Measurements from ENCODE around the gene SEPSECS. TPM values are rescaled to one million over a fixed set of nuclear protein-coding genes. Genes with fewer than 3 reads are reported as not detected.

The SEPSECS gene
- total and polyA plus RNA-seq, 2 of the 13 experiments (the other 11 are each of a cell fraction or from before 2014, with no cell fraction given), result 9.4 to 14.3 TPM

DNA sequence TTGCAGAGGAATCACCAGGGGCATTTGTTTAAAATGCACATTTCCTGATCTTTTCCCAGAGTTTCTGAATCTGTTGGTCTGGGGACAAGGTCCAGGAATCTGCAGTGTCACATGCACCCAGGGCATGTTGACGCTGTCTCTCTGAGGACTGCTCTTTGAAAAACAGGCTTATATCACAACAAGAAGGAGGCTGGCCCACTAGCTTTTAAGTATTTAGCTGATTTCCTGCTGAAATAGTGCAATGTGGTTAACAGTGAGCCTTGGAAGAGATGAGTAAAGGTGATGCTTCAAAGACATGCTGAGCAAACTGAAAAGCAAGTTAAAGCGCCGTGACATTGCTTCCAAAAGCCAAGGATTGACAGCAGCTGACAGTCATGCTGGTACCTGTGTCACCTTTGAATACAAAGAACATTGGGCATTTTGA lies 18.6 kb upstream of the SEPSECS start (continued):
- TF ChIP-seq, protein P1, sequence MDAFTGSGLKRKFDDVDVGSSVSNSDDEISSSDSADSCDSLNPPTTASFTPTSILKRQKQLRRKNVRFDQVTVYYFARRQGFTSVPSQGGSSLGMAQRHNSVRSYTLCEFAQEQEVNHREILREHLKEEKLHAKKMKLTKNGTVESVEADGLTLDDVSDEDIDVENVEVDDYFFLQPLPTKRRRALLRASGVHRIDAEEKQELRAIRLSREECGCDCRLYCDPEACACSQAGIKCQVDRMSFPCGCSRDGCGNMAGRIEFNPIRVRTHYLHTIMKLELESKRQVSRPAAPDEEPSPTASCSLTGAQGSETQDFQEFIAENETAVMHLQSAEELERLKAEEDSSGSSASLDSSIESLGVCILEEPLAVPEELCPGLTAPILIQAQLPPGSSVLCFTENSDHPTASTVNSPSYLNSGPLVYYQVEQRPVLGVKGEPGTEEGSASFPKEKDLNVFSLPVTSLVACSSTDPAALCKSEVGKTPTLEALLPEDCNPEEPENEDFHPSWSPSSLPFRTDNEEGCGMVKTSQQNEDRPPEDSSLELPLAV (CRISPR knock-in tag; conservative IDR thresholded peaks at IDR 0.05; ENCODE audit: low read depth), result no peak
- TF ChIP-seq CENPT (CRISPR knock-in tag; IDR thresholded peaks at IDR 0.05; ENCODE audit: low read depth) (no peak), ZFYVE20 (CRISPR knock-in tag; IDR thresholded peaks at IDR 0.05; ENCODE audit: borderline replicate concordance, low read depth) (no peak), THYN1 (CRISPR knock-in tag; IDR thresholded peaks at IDR 0.05; ENCODE audit: borderline replicate concordance, low read depth) (no peak), TCF7L2 (IDR thresholded peaks at IDR 0.05; ENCODE audit: low read depth, low read length) (no peak), KDM5A (IDR thresholded peaks at IDR 0.05; ENCODE audit: borderline replicate concordance, low read length) (no peak), ZNF557 (CRISPR knock-in tag; IDR thresholded peaks at IDR 0.05) (no peak), ZNF331 (CRISPR knock-in tag; IDR thresholded peaks at IDR 0.05) (peak; percentile 57; the same call in 1 of the 2 replicates), TBP (CRISPR knock-in tag; IDR thresholded peaks at IDR 0.05) (no peak), ETV6 (CRISPR knock-in tag; conservative IDR thresholded peaks at IDR 0.05) (no peak), FOXC1 (CRISPR knock-in tag; IDR thresholded peaks at IDR 0.05; ENCODE audit: borderline replicate concordance) (no peak), ISX (CRISPR knock-in tag; conservative IDR thresholded peaks at IDR 0.05) (no peak), DNMT3B (CRISPR knock-in tag; conservative IDR thresholded peaks at IDR 0.05) (no peak), HOXA3 (CRISPR knock-in tag; IDR thresholded peaks at IDR 0.05) (peak; percentile 30; the same call in 1 of the 2 replicates), NAIF1 (CRISPR knock-in tag; IDR thresholded peaks at IDR 0.05; ENCODE audit: borderline replicate concordance) (no peak), ZC3H13 (CRISPR knock-in tag; IDR thresholded peaks at IDR 0.05) (no peak), NFRKB (IDR thresholded peaks at IDR 0.05) (no peak), SRSF9 (IDR thresholded peaks at IDR 0.05; ENCODE audit: borderline replicate concordance, insufficient read depth, low read depth, low read length, poor library complexity, severe bottlenecking) (no peak), TAF1 (CRISPR knock-in tag; IDR thresholded peaks at IDR 0.05) (no peak)
- TF ChIP-seq, protein P2, sequence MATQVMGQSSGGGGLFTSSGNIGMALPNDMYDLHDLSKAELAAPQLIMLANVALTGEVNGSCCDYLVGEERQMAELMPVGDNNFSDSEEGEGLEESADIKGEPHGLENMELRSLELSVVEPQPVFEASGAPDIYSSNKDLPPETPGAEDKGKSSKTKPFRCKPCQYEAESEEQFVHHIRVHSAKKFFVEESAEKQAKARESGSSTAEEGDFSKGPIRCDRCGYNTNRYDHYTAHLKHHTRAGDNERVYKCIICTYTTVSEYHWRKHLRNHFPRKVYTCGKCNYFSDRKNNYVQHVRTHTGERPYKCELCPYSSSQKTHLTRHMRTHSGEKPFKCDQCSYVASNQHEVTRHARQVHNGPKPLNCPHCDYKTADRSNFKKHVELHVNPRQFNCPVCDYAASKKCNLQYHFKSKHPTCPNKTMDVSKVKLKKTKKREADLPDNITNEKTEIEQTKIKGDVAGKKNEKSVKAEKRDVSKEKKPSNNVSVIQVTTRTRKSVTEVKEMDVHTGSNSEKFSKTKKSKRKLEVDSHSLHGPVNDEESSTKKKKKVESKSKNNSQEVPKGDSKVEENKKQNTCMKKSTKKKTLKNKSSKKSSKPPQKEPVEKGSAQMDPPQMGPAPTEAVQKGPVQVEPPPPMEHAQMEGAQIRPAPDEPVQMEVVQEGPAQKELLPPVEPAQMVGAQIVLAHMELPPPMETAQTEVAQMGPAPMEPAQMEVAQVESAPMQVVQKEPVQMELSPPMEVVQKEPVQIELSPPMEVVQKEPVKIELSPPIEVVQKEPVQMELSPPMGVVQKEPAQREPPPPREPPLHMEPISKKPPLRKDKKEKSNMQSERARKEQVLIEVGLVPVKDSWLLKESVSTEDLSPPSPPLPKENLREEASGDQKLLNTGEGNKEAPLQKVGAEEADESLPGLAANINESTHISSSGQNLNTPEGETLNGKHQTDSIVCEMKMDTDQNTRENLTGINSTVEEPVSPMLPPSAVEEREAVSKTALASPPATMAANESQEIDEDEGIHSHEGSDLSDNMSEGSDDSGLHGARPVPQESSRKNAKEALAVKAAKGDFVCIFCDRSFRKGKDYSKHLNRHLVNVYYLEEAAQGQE (IDR thresholded peaks at IDR 0.05; ENCODE audit: borderline replicate concordance in 1 of 2, low read depth in 1 of 2, low read length in 2 of 2), result no peak
- TF ChIP-seq, protein P3, sequence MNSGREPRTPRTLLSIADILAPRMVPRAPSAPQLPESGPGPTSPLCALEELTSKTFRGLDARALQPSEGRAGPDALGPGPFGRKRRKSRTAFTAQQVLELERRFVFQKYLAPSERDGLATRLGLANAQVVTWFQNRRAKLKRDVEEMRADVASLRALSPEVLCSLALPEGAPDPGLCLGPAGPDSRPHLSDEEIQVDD (CRISPR knock-in tag; IDR thresholded peaks at IDR 0.05; ENCODE audit: borderline replicate concordance), result no peak
- TF ChIP-seq, protein P4, sequence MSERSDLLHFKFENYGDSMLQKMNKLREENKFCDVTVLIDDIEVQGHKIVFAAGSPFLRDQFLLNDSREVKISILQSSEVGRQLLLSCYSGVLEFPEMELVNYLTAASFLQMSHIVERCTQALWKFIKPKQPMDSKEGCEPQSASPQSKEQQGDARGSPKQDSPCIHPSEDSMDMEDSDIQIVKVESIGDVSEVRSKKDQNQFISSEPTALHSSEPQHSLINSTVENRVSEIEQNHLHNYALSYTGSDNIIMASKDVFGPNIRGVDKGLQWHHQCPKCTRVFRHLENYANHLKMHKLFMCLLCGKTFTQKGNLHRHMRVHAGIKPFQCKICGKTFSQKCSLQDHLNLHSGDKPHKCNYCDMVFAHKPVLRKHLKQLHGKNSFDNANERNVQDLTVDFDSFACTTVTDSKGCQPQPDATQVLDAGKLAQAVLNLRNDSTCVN (CRISPR knock-in tag; IDR thresholded peaks at IDR 0.05; ENCODE audit: borderline replicate concordance), result no peak
- TF ChIP-seq, protein P5, sequence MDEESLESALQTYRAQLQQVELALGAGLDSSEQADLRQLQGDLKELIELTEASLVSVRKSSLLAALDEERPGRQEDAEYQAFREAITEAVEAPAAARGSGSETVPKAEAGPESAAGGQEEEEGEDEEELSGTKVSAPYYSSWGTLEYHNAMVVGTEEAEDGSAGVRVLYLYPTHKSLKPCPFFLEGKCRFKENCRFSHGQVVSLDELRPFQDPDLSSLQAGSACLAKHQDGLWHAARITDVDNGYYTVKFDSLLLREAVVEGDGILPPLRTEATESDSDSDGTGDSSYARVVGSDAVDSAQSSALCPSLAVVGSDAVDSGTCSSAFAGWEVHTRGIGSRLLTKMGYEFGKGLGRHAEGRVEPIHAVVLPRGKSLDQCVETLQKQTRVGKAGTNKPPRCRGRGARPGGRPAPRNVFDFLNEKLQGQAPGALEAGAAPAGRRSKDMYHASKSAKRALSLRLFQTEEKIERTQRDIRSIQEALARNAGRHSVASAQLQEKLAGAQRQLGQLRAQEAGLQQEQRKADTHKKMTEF (CRISPR knock-in tag; IDR thresholded peaks at IDR 0.05), result peak; percentile 61; the same call in 1 of the 2 replicates
